PFSK-1 (cell line): ENCODE measurements around the gene PANK1.

Source experiments
- SIN3A ChIP-seq: IDR thresholded peaks from 2 replicates; pipeline ENCODE4 v1.6.1; 2012; ENCODE audit warnings: mild to moderate bottlenecking, low read length, moderate library complexity, borderline replicate concordance; ENCODE audit not compliant: insufficient read depth
- TF ChIP-seq, protein P1 (sequence below), 2 experiments: IDR thresholded peaks; 2 replicates each; pipeline versions ENCODE4 v1.6.1 to v1.8.0; 2011 to 2012; ENCODE audit warnings: low read depth in 2 of 2, low read length in 2 of 2, control low read depth in 1 of 2, inconsistent platforms in 1 of 2, mild to moderate bottlenecking in 1 of 2, moderate library complexity in 1 of 2; ENCODE audit not compliant: insufficient read depth in 1 of 2

DNA sequence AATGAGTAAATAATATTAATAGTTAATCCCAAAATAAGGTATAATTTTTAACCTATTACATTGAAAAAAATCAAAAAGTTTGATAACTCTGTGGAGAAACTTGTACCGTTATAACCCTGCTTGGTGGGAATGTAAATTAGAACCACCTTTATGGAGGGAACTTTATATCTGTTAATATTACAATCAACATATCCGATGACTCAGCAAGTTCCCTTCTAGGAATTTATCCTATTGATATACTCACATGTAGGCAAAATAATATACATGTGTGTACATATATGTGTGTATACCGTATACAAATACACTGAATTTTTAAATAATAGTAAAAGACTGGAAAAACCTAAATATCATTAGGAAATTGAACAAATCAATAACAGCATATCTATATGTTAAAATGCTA lies 54.7 kb downstream of the PANK1 start:
- TF ChIP-seq SIN3A, result no peak
- TF ChIP-seq, protein P1, sequence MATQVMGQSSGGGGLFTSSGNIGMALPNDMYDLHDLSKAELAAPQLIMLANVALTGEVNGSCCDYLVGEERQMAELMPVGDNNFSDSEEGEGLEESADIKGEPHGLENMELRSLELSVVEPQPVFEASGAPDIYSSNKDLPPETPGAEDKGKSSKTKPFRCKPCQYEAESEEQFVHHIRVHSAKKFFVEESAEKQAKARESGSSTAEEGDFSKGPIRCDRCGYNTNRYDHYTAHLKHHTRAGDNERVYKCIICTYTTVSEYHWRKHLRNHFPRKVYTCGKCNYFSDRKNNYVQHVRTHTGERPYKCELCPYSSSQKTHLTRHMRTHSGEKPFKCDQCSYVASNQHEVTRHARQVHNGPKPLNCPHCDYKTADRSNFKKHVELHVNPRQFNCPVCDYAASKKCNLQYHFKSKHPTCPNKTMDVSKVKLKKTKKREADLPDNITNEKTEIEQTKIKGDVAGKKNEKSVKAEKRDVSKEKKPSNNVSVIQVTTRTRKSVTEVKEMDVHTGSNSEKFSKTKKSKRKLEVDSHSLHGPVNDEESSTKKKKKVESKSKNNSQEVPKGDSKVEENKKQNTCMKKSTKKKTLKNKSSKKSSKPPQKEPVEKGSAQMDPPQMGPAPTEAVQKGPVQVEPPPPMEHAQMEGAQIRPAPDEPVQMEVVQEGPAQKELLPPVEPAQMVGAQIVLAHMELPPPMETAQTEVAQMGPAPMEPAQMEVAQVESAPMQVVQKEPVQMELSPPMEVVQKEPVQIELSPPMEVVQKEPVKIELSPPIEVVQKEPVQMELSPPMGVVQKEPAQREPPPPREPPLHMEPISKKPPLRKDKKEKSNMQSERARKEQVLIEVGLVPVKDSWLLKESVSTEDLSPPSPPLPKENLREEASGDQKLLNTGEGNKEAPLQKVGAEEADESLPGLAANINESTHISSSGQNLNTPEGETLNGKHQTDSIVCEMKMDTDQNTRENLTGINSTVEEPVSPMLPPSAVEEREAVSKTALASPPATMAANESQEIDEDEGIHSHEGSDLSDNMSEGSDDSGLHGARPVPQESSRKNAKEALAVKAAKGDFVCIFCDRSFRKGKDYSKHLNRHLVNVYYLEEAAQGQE (IDR thresholded peaks at IDR 0.05; ENCODE audit: insufficient read depth in 1 of 2, low read depth in 2 of 2, low read length in 2 of 2), result no peak
